ENCODE measurements around the gene RASL11A.

The RASL11A gene

GRCh38 chr13:27233964-27234363 lies 36.7 kb upstream of the RASL11A start:
- Histone ChIP-seq H3K9me3 (ENCODE audit: severe bottlenecking) (peaks cover 6% of the 10 kb centered on the region), H3K27ac (no peak overlapping the region), H3K36me3 (no peaks in the 10 kb centered on the region), H3K4me3 (ENCODE audit: low read depth, low read length) (no peak overlapping the region), H3K27me3 (ENCODE audit: insufficient read depth, low read depth, severe bottlenecking) (no peaks in the 10 kb centered on the region)
- no peak for TF ChIP-seq CTCF (IDR thresholded peaks at IDR 0.05; ENCODE audit: low read depth, low read length)
- DNase-seq = no peak

GRCh38 chr13:27236478-27236877 lies 34.2 kb upstream of the RASL11A start:
- no peak overlapping the region for H3K4me3 ChIP-seq (ENCODE audit: low read depth, low read length)
- no peak overlapping the region for H3K27ac ChIP-seq
- no peak for TF ChIP-seq CTCF (IDR thresholded peaks at IDR 0.05; ENCODE audit: low read depth, low read length)
- no peaks in the 10 kb centered on the region for H3K27me3 ChIP-seq (ENCODE audit: insufficient read depth, low read depth, severe bottlenecking)
- H3K36me3 ChIP-seq = no peaks in the 10 kb centered on the region
- no peak for DNase-seq
- H3K9me3 ChIP-seq (ENCODE audit: severe bottlenecking) = peaks cover 3% of the 10 kb centered on the region

DNA sequence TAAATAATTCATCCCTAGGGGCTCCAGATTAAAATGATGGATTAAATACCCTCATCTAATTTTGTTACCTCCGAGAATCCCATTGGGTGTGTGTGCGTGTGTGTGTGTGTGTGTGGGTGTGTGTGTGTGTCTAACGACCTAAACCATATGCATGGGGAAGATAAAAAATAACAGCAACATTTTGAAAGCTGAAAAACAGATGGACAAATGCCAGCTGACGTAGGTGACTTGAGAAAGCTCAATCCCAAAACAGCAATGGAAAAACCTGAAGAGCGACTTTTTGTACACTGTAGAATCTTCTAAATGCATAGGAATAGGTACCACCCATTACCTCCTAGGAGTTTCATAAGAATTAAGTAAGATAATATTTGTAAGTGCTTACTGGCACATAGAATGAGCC lies 27.9 kb upstream of the RASL11A start:
- DNase-seq = no peak
- no peaks in the 10 kb centered on the region for H3K27me3 ChIP-seq (ENCODE audit: insufficient read depth, low read depth, severe bottlenecking)
- no peaks in the 10 kb centered on the region for H3K9me3 ChIP-seq (ENCODE audit: severe bottlenecking)
- no peak overlapping the region for H3K4me3 ChIP-seq (ENCODE audit: low read depth, low read length)
- TF ChIP-seq CTCF (IDR thresholded peaks at IDR 0.05; ENCODE audit: low read depth, low read length) = no peak
- no peak overlapping the region for H3K27ac ChIP-seq
- no peaks in the 10 kb centered on the region for H3K36me3 ChIP-seq

- no peak for DNase-seq
- Histone ChIP-seq H3K36me3 (no peaks in the 10 kb centered on the region), H3K9me3 (ENCODE audit: severe bottlenecking) (no peaks in the 10 kb centered on the region), H3K4me3 (ENCODE audit: low read depth, low read length) (no peak overlapping the region), H3K27ac (no peak overlapping the region), H3K27me3 (ENCODE audit: insufficient read depth, low read depth, severe bottlenecking) (no peaks in the 10 kb centered on the region)
- no peak for TF ChIP-seq CTCF (IDR thresholded peaks at IDR 0.05; ENCODE audit: low read depth, low read length)
Measured at GRCh38 chr13:27245610-27246009, 25.0 kb upstream of the RASL11A start.

- no peak for TF ChIP-seq CTCF (IDR thresholded peaks at IDR 0.05; ENCODE audit: low read depth, low read length)
- no peak for DNase-seq
- H3K36me3 ChIP-seq = peaks cover 44% of the 10 kb centered on the region
Measured at GRCh38 chr13:27250833-27251165, 19.8 kb upstream of the RASL11A start.

More at GRCh38 chr13:27250833-27251165, 19.8 kb upstream of the RASL11A start:
- Histone ChIP-seq H3K27me3 (ENCODE audit: insufficient read depth, low read depth, severe bottlenecking) (no peaks in the 10 kb centered on the region), H3K9me3 (ENCODE audit: severe bottlenecking) (no peaks in the 10 kb centered on the region), H3K27ac (peak overlapping the region; percentile 98), H3K4me3 (ENCODE audit: low read depth, low read length) (peak overlapping the region; percentile 82)

Measured in WERI-Rb-1 (cell line).